Body of pancreas (tissue), 4 donors: ENCODE measurements around the gene SYCE3. TPM values are rescaled to one million over a fixed set of nuclear protein-coding genes. Genes with fewer than 3 reads are reported as not detected.

Source experiments
- ATAC-seq: fragments of 150-250 bp; one replicate; pipeline ENCODE4 v1.9.1; 2016
- DNase-seq, 4 donors: peaks; one replicate each; pipeline ENCODE4 v3.0.0-alpha.2; 2019
- H3K27ac ChIP-seq, 4 donors: fragments of 200-600 bp; sonication (generic); 1 replicate in 3 of 4; 2 replicates in 1 of 4; pipeline versions ENCODE4 v1.5.1 to v1.6.1; 2016 to 2019; ENCODE audit warnings: mild to moderate bottlenecking in 1 of 4, mixed read lengths in 1 of 4, moderate library complexity in 1 of 4
- H3K27me3 ChIP-seq, 2 donors: fragments of 200-600 bp; sonication (generic); one replicate each; pipeline ENCODE4 v1.6.0; 2016; ENCODE audit warnings: mild to moderate bottlenecking in 1 of 2
- H3K36me3 ChIP-seq, 2 donors: fragments of 200-600 bp; sonication (generic); replicated peaks in 1 of 2; 2 replicates each; pipeline ENCODE4 v1.5.1; 2016; ENCODE audit warnings: low read depth in 2 of 2; ENCODE audit not compliant: insufficient read depth in 1 of 2
- H3K4me1 ChIP-seq: fragments of 200-600 bp; sonication (generic); one replicate; pipeline ENCODE4 v1.6.0; 2016
- H3K4me3 ChIP-seq, 2 donors: fragments of 200-600 bp; sonication (generic); 1 replicate in 1 of 2; 2 replicates in 1 of 2; pipeline ENCODE4 v1.5.1; 2016 to 2019
- H3K9me3 ChIP-seq, 3 donors: fragments of 200-600 bp; sonication (generic); 1 replicate in 2 of 3; 2 replicates in 1 of 3; pipeline ENCODE4 v1.5.1; 2016
- CTCF ChIP-seq, 7 experiments: fragments of 450-650 bp in 4 of 7; fragments of 200-600 bp in 3 of 7; sonication (generic) in 3 of 7; IDR thresholded peaks; one replicate each; pipeline ENCODE4 v1.5.1; 2016 to 2019; ENCODE audit warnings: antibody characterized with exemption in 7 of 7
- POLR2A ChIP-seq, 3 donors: fragments of 450-650 bp; IDR thresholded peaks; one replicate each; pipeline ENCODE4 v1.6.1; 2016; ENCODE audit warnings: antibody characterized with exemption in 3 of 3, mild to moderate bottlenecking in 2 of 3
- WGBS, 2 donors: methylation state at CpG; one replicate each; pipeline ENCODE4 v1.1.5; 2017; 5-methylcytosine and 5-hydroxymethylcytosine counted together
- intact Hi-C: fragments of 100-400 bp; cut with DNase I; formaldehyde crosslinking; loops from one replicate; pipeline ENCODE4 v1.15.1; 2023
- total RNA-seq, 2 donors: library from RNA; depleted of rRNA; stranded (reverse); fragments of >200 nt; gene quantifications; one replicate each; pipeline ENCODE4 v1.1.0, GENCODE V29; 2016

SYCE3 gene
- total RNA-seq, 2 donors from 2014 or later = not detected

GRCh38 chr22:50505776-50506610 is 56.7 kb downstream of the SYCE3 start:
- 42 to 89% methylated on average over 10 to 25 of the region's 41 CpGs for WGBS, 2 donors
- H3K27ac ChIP-seq = peak overlapping the region; percentile 80 to 89 (median 83)
- H3K27me3 ChIP-seq = no peaks in the 10 kb centered on the region
- H3K4me1 ChIP-seq = peaks cover 38% of the 10 kb centered on the region
- no peaks in the 10 kb centered on the region for H3K9me3 ChIP-seq
- peak in 1 of 3 donors; percentile 48 for TF ChIP-seq POLR2A (IDR thresholded peaks at IDR 0.05)
- TF ChIP-seq CTCF (IDR thresholded peaks at IDR 0.05) = peak in 3 of 7 experiments; percentile 10 to 29 (median 24)
- no peak for ATAC-seq
- peaks cover 0 to 2% of the 10 kb centered on the region in 2 donors for H3K36me3 ChIP-seq
- peak; percentile 38 to 85 (median 75) for DNase-seq
- intact Hi-C loops = loop anchor here (10.0 kb wide), 1 partner anchor 261 kb away; the partner anchor contains the start of gene TUBGCP6
- peak overlapping the region in 1 of 2 donors; percentile 98 for H3K4me3 ChIP-seq

- Histone ChIP-seq H3K9me3 (no peaks in the 10 kb centered on the region), H3K27me3 (no peaks in the 10 kb centered on the region), H3K4me3 (no peak overlapping the region), H3K4me1 (peaks cover 38% of the 10 kb centered on the region), H3K27ac (peak overlapping the region; percentile 80 to 89 (median 83)), H3K36me3 (peaks cover 0 to 2% of the 10 kb centered on the region in 2 donors)
- WGBS, 2 donors = 53 to 73% methylated on average over 13 to 14 of the region's 14 CpGs
- intact Hi-C loops = loop anchor here (10.0 kb wide), 1 partner anchor 261 kb away; the partner anchor contains the start of gene TUBGCP6
- DNase-seq (peak in 1 of 4 donors; percentile 41), ATAC-seq (no peak)
- TF ChIP-seq POLR2A (IDR thresholded peaks at IDR 0.05) = peak in 2 of 3 donors; percentile 1 to 27
- no peak for TF ChIP-seq CTCF (IDR thresholded peaks at IDR 0.05)
These were observed 57.4 kb downstream of the SYCE3 start for GRCh38 chr22:50505276-50505775.

- H3K4me3 ChIP-seq = no peak overlapping the region
- H3K27ac ChIP-seq = peak overlapping the region; percentile 80 to 89 (median 83)
- WGBS, 2 donors = 56% methylated on average over 33 of the region's 44 CpGs; no CpG with 5 or more reads in 1 of the 2 donors
- no peaks in the 10 kb centered on the region for H3K9me3 ChIP-seq
- peaks cover 38% of the 10 kb centered on the region for H3K4me1 ChIP-seq
- peak; percentile 55 to 91 (median 86) for DNase-seq
- intact Hi-C loops = loop anchor here (5.0 to 10.0 kb wide), 2 partner anchors 37 to 260 kb away; partner anchors contain the start of gene TUBGCP6
- TF ChIP-seq CTCF (IDR thresholded peaks at IDR 0.05) = no peak
- no peak for TF ChIP-seq POLR2A (IDR thresholded peaks at IDR 0.05)
- no peaks in the 10 kb centered on the region for H3K27me3 ChIP-seq
- peaks cover 0 to 2% of the 10 kb centered on the region in 2 donors for H3K36me3 ChIP-seq
- ATAC-seq = no peak
These were observed 58.1 kb downstream of the SYCE3 start for GRCh38 chr22:50504369-50505211.

- DNase-seq (peak in 1 of 4 donors; percentile 30), ATAC-seq (no peak)
- peaks cover 0 to 2% of the 10 kb centered on the region in 2 donors for H3K36me3 ChIP-seq
- H3K27ac ChIP-seq = no peak overlapping the region
- intact Hi-C loops = loop anchor here (5.0 to 10.0 kb wide), 2 partner anchors 36 to 259 kb away; partner anchors contain the start of gene TUBGCP6
- H3K9me3 ChIP-seq = no peaks in the 10 kb centered on the region
- WGBS, 2 donors = 88 to 90% methylated on average over 20 to 26 of the region's 26 CpGs
- peaks cover 32% of the 10 kb centered on the region for H3K4me1 ChIP-seq
- H3K27me3 ChIP-seq = no peaks in the 10 kb centered on the region
- no peak for TF ChIP-seq CTCF (IDR thresholded peaks at IDR 0.05)
- TF ChIP-seq POLR2A (IDR thresholded peaks at IDR 0.05) = no peak
- H3K4me3 ChIP-seq = no peak overlapping the region
These were observed 59.1 kb downstream of the SYCE3 start for GRCh38 chr22:50503475-50504145.
